Vagina (tissue), 2 donors: Measurements from ENCODE around the gene PLD1. TPM values are rescaled to one million over a fixed set of nuclear protein-coding genes. Genes with fewer than 3 reads are reported as not detected.

Experiments used
- DNase-seq, 2 donors: peaks; one replicate each; pipeline ENCODE4 v3.0.0-alpha.2; 2017; ENCODE audit errors: extremely low spot score in 2 of 2
- H3K27ac ChIP-seq: fragments of 200-600 bp; sonication (generic); one replicate; pipeline ENCODE4 v1.5.1; 2019
- H3K27me3 ChIP-seq: fragments of 200-600 bp; sonication (generic); one replicate; pipeline ENCODE4 v1.5.1; 2019
- H3K36me3 ChIP-seq, 2 donors: fragments of 200-600 bp; sonication (generic); one replicate each; pipeline ENCODE4 v1.5.1; 2017 to 2019
- H3K4me1 ChIP-seq: fragments of 200-600 bp; sonication (generic); one replicate; pipeline ENCODE4 v1.5.1; 2019
- H3K4me3 ChIP-seq, 2 donors: fragments of 200-600 bp; sonication (generic); 1 replicate in 1 of 2; 2 replicates in 1 of 2; pipeline ENCODE4 v1.5.1; 2016 to 2019
- H3K9me3 ChIP-seq: fragments of 200-600 bp; sonication (generic); one replicate; pipeline ENCODE4 v1.5.1; 2019
- POLR2A ChIP-seq, 2 donors: fragments of 450-650 bp; IDR thresholded peaks; one replicate each; pipeline ENCODE4 v1.6.1; 2017; ENCODE audit warnings: antibody characterized with exemption in 2 of 2, mild to moderate bottlenecking in 2 of 2, moderate library complexity in 2 of 2
- POLR2AphosphoS5 ChIP-seq, 2 donors: sonication (generic); formaldehyde crosslinking; IDR thresholded peaks; one replicate each; pipeline ENCODE4 v1.9.0; 2017; ENCODE audit warnings: antibody characterized with exemption in 2 of 2, mild to moderate bottlenecking in 2 of 2, low read depth in 1 of 2; ENCODE audit not compliant: insufficient read depth in 1 of 2
- intact Hi-C: fragments of 100-400 bp; cut with DNase I; formaldehyde crosslinking; loops from one replicate; pipeline ENCODE4 v1.15.1; 2023
- total RNA-seq: library from RNA; depleted of rRNA; stranded (reverse); fragments of >200 nt; gene quantifications from one replicate; pipeline ENCODE4 v1.2.3, GENCODE V29; 2016
- TF ChIP-seq, protein P1 (sequence below), 3 experiments: fragments of 450-650 bp in 2 of 3; fragments of 200-600 bp in 1 of 3; sonication (generic) in 1 of 3; IDR thresholded peaks; one replicate each; pipeline ENCODE4 v1.5.1; 2017 to 2019; ENCODE audit warnings: antibody characterized with exemption in 3 of 3, mild to moderate bottlenecking in 2 of 3, moderate library complexity in 2 of 3

Gene PLD1
- total RNA-seq, 1 donor from 2014 or later, result 35.6 TPM

DNA sequence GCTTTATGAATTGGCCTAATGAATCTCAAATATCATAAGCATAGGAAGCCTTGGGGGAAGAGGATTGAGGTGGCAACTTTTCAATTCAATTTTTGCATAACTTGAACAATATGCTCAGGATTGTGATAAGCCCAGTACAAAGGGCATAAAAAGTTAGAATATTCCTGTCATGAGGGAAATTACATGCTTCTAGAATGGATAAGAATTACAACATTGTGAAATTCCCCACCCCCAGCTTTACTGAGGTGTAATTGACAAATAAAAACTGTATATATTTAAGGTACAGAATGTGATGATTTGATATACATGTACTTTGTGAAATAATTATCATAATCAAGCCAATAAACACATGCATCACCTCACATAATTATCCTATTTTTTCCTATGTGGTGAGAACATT, 217.5 kb downstream of the PLD1 start:
- Histone ChIP-seq H3K4me3 (no peak overlapping the region), H3K27ac (no peak overlapping the region), H3K27me3 (no peaks in the 10 kb centered on the region), H3K36me3 (no peaks in the 10 kb centered on the region), H3K9me3 (no peaks in the 10 kb centered on the region), H3K4me1 (no peaks in the 10 kb centered on the region)
- TF ChIP-seq POLR2A (IDR thresholded peaks at IDR 0.05) (no peak), POLR2AphosphoS5 (IDR thresholded peaks at IDR 0.05; ENCODE audit: insufficient read depth in 1 of 2, low read depth in 1 of 2) (no peak)
- TF ChIP-seq, protein P1, sequence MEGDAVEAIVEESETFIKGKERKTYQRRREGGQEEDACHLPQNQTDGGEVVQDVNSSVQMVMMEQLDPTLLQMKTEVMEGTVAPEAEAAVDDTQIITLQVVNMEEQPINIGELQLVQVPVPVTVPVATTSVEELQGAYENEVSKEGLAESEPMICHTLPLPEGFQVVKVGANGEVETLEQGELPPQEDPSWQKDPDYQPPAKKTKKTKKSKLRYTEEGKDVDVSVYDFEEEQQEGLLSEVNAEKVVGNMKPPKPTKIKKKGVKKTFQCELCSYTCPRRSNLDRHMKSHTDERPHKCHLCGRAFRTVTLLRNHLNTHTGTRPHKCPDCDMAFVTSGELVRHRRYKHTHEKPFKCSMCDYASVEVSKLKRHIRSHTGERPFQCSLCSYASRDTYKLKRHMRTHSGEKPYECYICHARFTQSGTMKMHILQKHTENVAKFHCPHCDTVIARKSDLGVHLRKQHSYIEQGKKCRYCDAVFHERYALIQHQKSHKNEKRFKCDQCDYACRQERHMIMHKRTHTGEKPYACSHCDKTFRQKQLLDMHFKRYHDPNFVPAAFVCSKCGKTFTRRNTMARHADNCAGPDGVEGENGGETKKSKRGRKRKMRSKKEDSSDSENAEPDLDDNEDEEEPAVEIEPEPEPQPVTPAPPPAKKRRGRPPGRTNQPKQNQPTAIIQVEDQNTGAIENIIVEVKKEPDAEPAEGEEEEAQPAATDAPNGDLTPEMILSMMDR (IDR thresholded peaks at IDR 0.05), result no peak
- DNase-seq, result no peak
- intact Hi-C loops, result no loop called here

DNA sequence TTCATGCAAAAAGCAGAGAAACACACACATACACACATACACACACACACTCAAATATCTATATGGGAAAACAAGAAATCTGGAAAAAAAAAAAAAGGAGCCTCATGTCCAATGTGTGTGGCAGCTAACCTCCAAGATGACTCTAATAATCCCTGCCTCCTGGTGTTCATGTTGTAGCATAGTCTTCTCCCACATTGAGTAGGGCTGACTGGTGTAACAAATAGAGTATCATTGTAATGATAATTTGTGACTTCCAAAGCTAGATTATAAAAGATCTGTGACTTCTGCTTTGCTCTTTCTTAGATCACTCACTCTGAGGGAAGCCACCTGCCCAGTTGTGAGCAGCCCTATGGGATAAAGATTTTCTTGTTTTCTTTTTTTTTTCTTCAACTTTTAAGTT, 219.2 kb downstream of the PLD1 start:
- no peak for DNase-seq
- no peak for TF ChIP-seq POLR2A (IDR thresholded peaks at IDR 0.05)
- TF ChIP-seq POLR2AphosphoS5 (IDR thresholded peaks at IDR 0.05; ENCODE audit: insufficient read depth in 1 of 2, low read depth in 1 of 2), result no peak
- TF ChIP-seq, protein P1 (IDR thresholded peaks at IDR 0.05), result no peak
- no peaks in the 10 kb centered on the region for H3K27me3 ChIP-seq
- no peaks in the 10 kb centered on the region for H3K36me3 ChIP-seq
- intact Hi-C loops, result no loop called here
- no peaks in the 10 kb centered on the region for H3K4me1 ChIP-seq
- no peak overlapping the region for H3K4me3 ChIP-seq
- H3K27ac ChIP-seq, result no peak overlapping the region
- H3K9me3 ChIP-seq, result no peaks in the 10 kb centered on the region

DNA sequence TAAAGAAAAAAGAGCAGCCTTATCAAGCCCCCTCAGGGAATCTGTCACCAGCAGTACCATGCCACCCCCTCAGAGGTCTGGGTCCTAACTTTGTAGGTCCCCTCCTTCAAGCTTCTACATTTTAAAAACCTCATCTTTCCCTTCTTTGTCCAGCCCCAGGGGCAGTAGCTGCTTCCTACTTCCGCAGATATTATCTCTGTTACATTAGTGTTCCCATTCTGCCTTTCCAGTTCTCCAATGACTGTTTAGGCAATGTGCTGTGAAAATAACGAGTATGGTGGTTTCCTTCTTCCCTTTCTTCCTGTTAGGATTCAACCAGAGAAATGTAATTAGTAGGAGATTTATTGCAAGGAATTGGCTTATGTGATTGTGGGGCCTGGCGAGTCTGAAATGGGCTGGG, 224.0 kb downstream of the PLD1 start:
- no peak overlapping the region for H3K27ac ChIP-seq
- no peaks in the 10 kb centered on the region for H3K36me3 ChIP-seq
- H3K4me1 ChIP-seq, result no peaks in the 10 kb centered on the region
- no peak for DNase-seq
- H3K9me3 ChIP-seq, result no peaks in the 10 kb centered on the region
- no peak overlapping the region for H3K4me3 ChIP-seq
- intact Hi-C loops, result no loop called here
- H3K27me3 ChIP-seq, result no peaks in the 10 kb centered on the region
- TF ChIP-seq, protein P1 (IDR thresholded peaks at IDR 0.05), result no peak
- no peak for TF ChIP-seq POLR2A (IDR thresholded peaks at IDR 0.05)
- no peak for TF ChIP-seq POLR2AphosphoS5 (IDR thresholded peaks at IDR 0.05; ENCODE audit: insufficient read depth in 1 of 2, low read depth in 1 of 2)

DNA sequence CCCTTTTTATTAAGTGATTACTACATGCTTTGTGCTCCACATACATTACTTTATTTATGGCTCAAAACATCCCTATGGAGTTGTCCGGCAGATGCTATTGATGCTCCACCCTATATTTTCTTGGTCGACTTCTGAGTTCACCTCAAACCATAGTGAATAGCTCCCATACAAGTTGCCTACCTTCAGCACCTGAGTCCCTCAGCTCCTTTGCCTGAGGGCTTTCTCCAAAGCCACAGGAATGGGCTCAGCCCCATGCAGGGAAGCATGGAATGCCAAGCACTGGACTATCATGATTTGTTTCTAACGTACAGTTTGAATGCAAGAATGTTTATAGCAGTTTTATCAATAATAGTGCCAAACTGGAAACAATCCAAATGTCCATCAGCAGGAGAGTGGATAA, 225.2 kb downstream of the PLD1 start:
- TF ChIP-seq POLR2AphosphoS5 (IDR thresholded peaks at IDR 0.05; ENCODE audit: insufficient read depth in 1 of 2, low read depth in 1 of 2) (no peak), POLR2A (IDR thresholded peaks at IDR 0.05) (no peak)
- TF ChIP-seq, protein P1 (IDR thresholded peaks at IDR 0.05), result no peak
- Histone ChIP-seq H3K27me3 (no peaks in the 10 kb centered on the region), H3K4me3 (no peak overlapping the region), H3K27ac (no peak overlapping the region), H3K9me3 (no peaks in the 10 kb centered on the region), H3K4me1 (no peaks in the 10 kb centered on the region), H3K36me3 (no peaks in the 10 kb centered on the region)
- intact Hi-C loops, result no loop called here
- DNase-seq, result no peak

DNA sequence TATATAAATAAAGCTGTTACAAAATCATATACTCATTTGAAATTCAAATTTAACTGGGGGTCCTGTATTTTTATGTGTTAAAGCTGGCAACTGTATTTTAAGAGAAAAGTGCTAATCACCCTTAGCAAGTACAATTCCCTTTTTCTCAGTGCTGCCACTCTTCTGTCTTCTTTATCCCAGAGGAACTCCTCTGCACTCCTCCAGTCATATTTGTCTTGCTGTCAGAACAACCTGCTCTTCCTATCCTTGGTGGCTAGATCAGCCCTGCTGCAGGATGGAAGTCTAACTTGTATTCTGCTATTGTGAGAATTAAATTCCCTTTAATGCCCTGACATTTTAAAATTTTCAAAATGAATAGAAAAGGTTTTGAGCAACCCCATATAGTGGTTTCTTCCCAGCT, 226.2 kb downstream of the PLD1 start:
- intact Hi-C loops, result no loop called here
- TF ChIP-seq, protein P1 (IDR thresholded peaks at IDR 0.05), result no peak
- no peak for TF ChIP-seq POLR2AphosphoS5 (IDR thresholded peaks at IDR 0.05; ENCODE audit: insufficient read depth in 1 of 2, low read depth in 1 of 2)
- no peak for TF ChIP-seq POLR2A (IDR thresholded peaks at IDR 0.05)
- no peak overlapping the region for H3K4me3 ChIP-seq
- no peaks in the 10 kb centered on the region for H3K9me3 ChIP-seq
- DNase-seq, result no peak
- no peaks in the 10 kb centered on the region for H3K36me3 ChIP-seq
- no peaks in the 10 kb centered on the region for H3K4me1 ChIP-seq
- no peaks in the 10 kb centered on the region for H3K27me3 ChIP-seq
- H3K27ac ChIP-seq, result no peak overlapping the region
